ENCODE results near the gene EGLN2.
"Not testable (repeated sequence)": the region's sequence is repeated elsewhere in the genome, so short reads cannot be mapped to it uniquely, and the experiment has no call there.

DNA sequence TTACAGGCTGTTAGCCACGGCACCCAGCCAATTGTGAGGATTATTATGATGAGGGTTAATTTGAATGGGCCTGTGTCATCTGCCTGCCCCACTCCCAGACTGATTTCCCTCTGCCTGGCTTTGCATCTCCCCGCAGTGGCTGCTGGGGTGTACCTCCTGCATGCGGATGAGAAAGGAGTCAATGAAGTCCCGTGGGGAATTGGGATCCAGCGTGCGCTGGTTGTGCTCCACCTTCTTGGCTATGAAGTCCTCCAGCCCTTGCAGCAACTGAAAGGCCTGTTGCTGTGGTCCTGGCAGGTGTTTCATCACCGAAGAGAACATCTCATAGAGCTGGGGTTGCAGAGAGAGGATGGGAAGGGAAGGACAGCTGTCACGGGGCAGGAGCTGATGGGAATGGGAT is 47.7 kb downstream of the EGLN2 start:
- TF ChIP-seq POLR2AphosphoS5 (IDR thresholded peaks at IDR 0.05; ENCODE audit: low read depth, low read length); SIN3A (IDR thresholded peaks at IDR 0.05; ENCODE audit: borderline replicate concordance, insufficient read depth, low read depth, low read length); TCF7L2 (IDR thresholded peaks at IDR 0.05; ENCODE audit: low read depth, low read length): not testable (repeated sequence)
- TF ChIP-seq, protein P1, sequence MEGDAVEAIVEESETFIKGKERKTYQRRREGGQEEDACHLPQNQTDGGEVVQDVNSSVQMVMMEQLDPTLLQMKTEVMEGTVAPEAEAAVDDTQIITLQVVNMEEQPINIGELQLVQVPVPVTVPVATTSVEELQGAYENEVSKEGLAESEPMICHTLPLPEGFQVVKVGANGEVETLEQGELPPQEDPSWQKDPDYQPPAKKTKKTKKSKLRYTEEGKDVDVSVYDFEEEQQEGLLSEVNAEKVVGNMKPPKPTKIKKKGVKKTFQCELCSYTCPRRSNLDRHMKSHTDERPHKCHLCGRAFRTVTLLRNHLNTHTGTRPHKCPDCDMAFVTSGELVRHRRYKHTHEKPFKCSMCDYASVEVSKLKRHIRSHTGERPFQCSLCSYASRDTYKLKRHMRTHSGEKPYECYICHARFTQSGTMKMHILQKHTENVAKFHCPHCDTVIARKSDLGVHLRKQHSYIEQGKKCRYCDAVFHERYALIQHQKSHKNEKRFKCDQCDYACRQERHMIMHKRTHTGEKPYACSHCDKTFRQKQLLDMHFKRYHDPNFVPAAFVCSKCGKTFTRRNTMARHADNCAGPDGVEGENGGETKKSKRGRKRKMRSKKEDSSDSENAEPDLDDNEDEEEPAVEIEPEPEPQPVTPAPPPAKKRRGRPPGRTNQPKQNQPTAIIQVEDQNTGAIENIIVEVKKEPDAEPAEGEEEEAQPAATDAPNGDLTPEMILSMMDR (IDR thresholded peaks at IDR 0.05) = not testable (repeated sequence)
- TF ChIP-seq, protein P2, sequence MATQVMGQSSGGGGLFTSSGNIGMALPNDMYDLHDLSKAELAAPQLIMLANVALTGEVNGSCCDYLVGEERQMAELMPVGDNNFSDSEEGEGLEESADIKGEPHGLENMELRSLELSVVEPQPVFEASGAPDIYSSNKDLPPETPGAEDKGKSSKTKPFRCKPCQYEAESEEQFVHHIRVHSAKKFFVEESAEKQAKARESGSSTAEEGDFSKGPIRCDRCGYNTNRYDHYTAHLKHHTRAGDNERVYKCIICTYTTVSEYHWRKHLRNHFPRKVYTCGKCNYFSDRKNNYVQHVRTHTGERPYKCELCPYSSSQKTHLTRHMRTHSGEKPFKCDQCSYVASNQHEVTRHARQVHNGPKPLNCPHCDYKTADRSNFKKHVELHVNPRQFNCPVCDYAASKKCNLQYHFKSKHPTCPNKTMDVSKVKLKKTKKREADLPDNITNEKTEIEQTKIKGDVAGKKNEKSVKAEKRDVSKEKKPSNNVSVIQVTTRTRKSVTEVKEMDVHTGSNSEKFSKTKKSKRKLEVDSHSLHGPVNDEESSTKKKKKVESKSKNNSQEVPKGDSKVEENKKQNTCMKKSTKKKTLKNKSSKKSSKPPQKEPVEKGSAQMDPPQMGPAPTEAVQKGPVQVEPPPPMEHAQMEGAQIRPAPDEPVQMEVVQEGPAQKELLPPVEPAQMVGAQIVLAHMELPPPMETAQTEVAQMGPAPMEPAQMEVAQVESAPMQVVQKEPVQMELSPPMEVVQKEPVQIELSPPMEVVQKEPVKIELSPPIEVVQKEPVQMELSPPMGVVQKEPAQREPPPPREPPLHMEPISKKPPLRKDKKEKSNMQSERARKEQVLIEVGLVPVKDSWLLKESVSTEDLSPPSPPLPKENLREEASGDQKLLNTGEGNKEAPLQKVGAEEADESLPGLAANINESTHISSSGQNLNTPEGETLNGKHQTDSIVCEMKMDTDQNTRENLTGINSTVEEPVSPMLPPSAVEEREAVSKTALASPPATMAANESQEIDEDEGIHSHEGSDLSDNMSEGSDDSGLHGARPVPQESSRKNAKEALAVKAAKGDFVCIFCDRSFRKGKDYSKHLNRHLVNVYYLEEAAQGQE (IDR thresholded peaks at IDR 0.05; ENCODE audit: insufficient read depth in 1 of 2, low read depth in 2 of 2, low read length in 1 of 2) = not testable (repeated sequence)
